K562 (cell line): ENCODE results near the gene ARHGAP8. TPM values are rescaled to one million over a fixed set of nuclear protein-coding genes. Genes with fewer than 3 reads are reported as not detected.

ENCODE experiments used
- ATAC-seq: fragments of 200-7000 bp; cut with Tn5 transposase; 3 replicates; pipeline ENCODE4 v1.9.1; 2020; ENCODE audit warnings: moderate library complexity
- BruUV-seq: library from RNA; stranded (reverse); fragments of 400-500 nt; replicated peaks from 2 replicates; lab custom pipeline; 2021; lab: Mats Ljungman, UMichigan
- CTCF ChIA-PET: fragments of 300-600 bp; formaldehyde crosslinking; extraction: SDS; loops from one replicate; lab custom pipeline; 2021; ENCODE audit warnings: low intra/inter-chr PET ratio; lab: Yijun Ruan, JAX
- POLR2A ChIA-PET: fragments of 300-600, 350-650 bp; sonication (Branson Sonifier 250); formaldehyde crosslinking; extraction: SDS; loops from one replicate; lab custom pipeline; 2021; ENCODE audit warnings: antibody characterized with exemption, inconsistent platforms; lab: Yijun Ruan, JAX
- DNase-seq, 4 experiments: peaks; one replicate each; pipeline versions ENCODE4 v3.0.0 to v3.0.0-alpha.2; 2011 to 2018; ENCODE audit warnings: low spot score in 3 of 4, mixed read lengths in 3 of 4; ENCODE audit errors: extremely low read depth in 1 of 4
- FAIRE-seq: peaks from 2 replicates; lab custom pipeline; 2011; peaks lifted over from hg19 to GRCh38; lab: Jason Lieb, UNC
- H2AFZ ChIP-seq: 2 replicates; pipeline ENCODE4 v1.6.0; 2011; ENCODE audit warnings: low read depth, low read length, control low read depth, inconsistent platforms
- H3K27ac ChIP-seq: fragments of 200-600 bp; 3 replicates; pipeline ENCODE4 v1.8.0; 2011; ENCODE audit warnings: low read depth, mild to moderate bottlenecking, control low read depth, inconsistent platforms, low read length, moderate library complexity, mixed read lengths; ENCODE audit errors: extremely low read depth
- H3K27me3 ChIP-seq, 2 experiments: fragments of 300-600 bp in 1 of 2; 2 replicates in 1 of 2; 3 replicates in 1 of 2; pipeline versions ENCODE4 v1.6.0 to v1.8.0; 2011; ENCODE audit warnings: inconsistent platforms in 2 of 2, low read length in 2 of 2, mild to moderate bottlenecking in 1 of 2, mixed read lengths in 1 of 2, moderate library complexity in 1 of 2; ENCODE audit not compliant: control insufficient read depth in 2 of 2, insufficient read depth in 2 of 2
- H3K36me3 ChIP-seq: fragments of 300-600 bp; 3 replicates; pipeline ENCODE4 v1.8.0; 2011; ENCODE audit warnings: mild to moderate bottlenecking, low read length, inconsistent platforms; ENCODE audit not compliant: control insufficient read depth, insufficient read depth
- H3K4me1 ChIP-seq, 2 experiments: fragments of 200-600 bp in 1 of 2; replicated peaks in 1 of 2; 2 replicates in 1 of 2; 3 replicates in 1 of 2; pipeline versions ENCODE4 v1.5.1 to v1.8.0; 2011; ENCODE audit warnings: inconsistent platforms in 2 of 2, low read length in 2 of 2, mild to moderate bottlenecking in 1 of 2, mixed read lengths in 1 of 2, moderate library complexity in 1 of 2; ENCODE audit not compliant: control insufficient read depth in 2 of 2, insufficient read depth in 2 of 2
- H3K4me2 ChIP-seq: 2 replicates; pipeline ENCODE4 v1.6.1; 2011; ENCODE audit warnings: low read length, control low read depth, inconsistent platforms, mixed read lengths; ENCODE audit not compliant: insufficient read depth
- H3K4me3 ChIP-seq: fragments of 200-600 bp; sonication (generic), shearing (Covaris generic); 2 replicates; pipeline ENCODE4 v1.5.1; 2016; ENCODE audit warnings: control low read depth, inconsistent platforms
- H3K79me2 ChIP-seq: fragments of 200-600 bp; 3 replicates; pipeline ENCODE4 v1.8.0; 2011; ENCODE audit warnings: low read length, inconsistent platforms; ENCODE audit not compliant: control insufficient read depth, insufficient read depth
- H3K9ac ChIP-seq, 2 experiments: 2 replicates each; pipeline versions ENCODE4 v1.6.0 to v1.6.1; 2011; ENCODE audit warnings: low read depth in 2 of 2, low read length in 2 of 2, control low read depth in 1 of 2, inconsistent platforms in 1 of 2, mild to moderate bottlenecking in 1 of 2, mixed read lengths in 1 of 2; ENCODE audit not compliant: insufficient read depth in 1 of 2
- H3K9me1 ChIP-seq: one replicate; pipeline ENCODE4 v1.6.0; 2011; ENCODE audit warnings: inconsistent platforms, mild to moderate bottlenecking, low read length, moderate library complexity; ENCODE audit not compliant: control insufficient read depth, insufficient read depth
- H3K9me3 ChIP-seq: replicated peaks from 2 replicates; pipeline ENCODE4 v1.5.1; 2011; ENCODE audit warnings: low read depth, low read length, inconsistent platforms; ENCODE audit not compliant: control insufficient read depth, insufficient read depth
- H4K20me1 ChIP-seq: replicated peaks from 2 replicates; pipeline ENCODE4 v1.6.1; 2011; ENCODE audit warnings: low read length, inconsistent platforms, mixed read lengths; ENCODE audit not compliant: control insufficient read depth, insufficient read depth
- MIER1 ChIP-seq: fragments of 450-650 bp; IDR thresholded peaks from 2 replicates; pipeline ENCODE4 v1.6.1; 2016; ENCODE audit warnings: antibody characterized with exemption, mild to moderate bottlenecking, low read depth
- RERE ChIP-seq: sonication (generic); formaldehyde crosslinking; IDR thresholded peaks from 2 replicates; pipeline ENCODE4 v1.8.0; 2023; ENCODE audit warnings: missing genetic modification reagents, mild to moderate bottlenecking, borderline replicate concordance
- SAFB2 ChIP-seq: fragments of 200-400 bp; formaldehyde crosslinking; IDR thresholded peaks from 2 replicates; pipeline ENCODE4 v1.6.1; 2018; ENCODE audit warnings: borderline replicate concordance, low read length, low read depth, moderate library complexity; ENCODE audit not compliant: severe bottlenecking
- SIX5 ChIP-seq, 2 experiments: IDR thresholded peaks; 2 replicates each; pipeline ENCODE4 v1.6.1; 2011; ENCODE audit warnings: low read length in 2 of 2, borderline replicate concordance in 1 of 2, low read depth in 1 of 2, mild to moderate bottlenecking in 1 of 2, moderate library complexity in 1 of 2; ENCODE audit not compliant: insufficient read depth in 1 of 2
- SMARCA4 ChIP-seq: fragments of 450-650 bp; IDR thresholded peaks from 2 replicates; pipeline ENCODE4 v1.6.1; 2016
- TCFL5 ChIP-seq: fragments of 250-450 bp; sonication (Bioruptor Pico); conservative IDR thresholded peaks from 2 replicates; pipeline ENCODE4 v1.6.1; 2021; ENCODE audit warnings: mild to moderate bottlenecking, moderate library complexity, matching md5 sums
- TRIM25 ChIP-seq: fragments of 450-650 bp; IDR thresholded peaks from 2 replicates; pipeline ENCODE4 v1.7.0; 2016; ENCODE audit warnings: borderline replicate concordance
- U2AF1 ChIP-seq: fragments of 200-400 bp; formaldehyde crosslinking; optimal IDR thresholded peaks from 2 replicates; pipeline ENCODE3; 2017; ENCODE audit warnings: mild to moderate bottlenecking, low read depth, low read length, moderate library complexity
- ZBTB1 ChIP-seq: sonication (generic); formaldehyde crosslinking; IDR thresholded peaks from 2 replicates; pipeline ENCODE4 v1.8.1; 2023; ENCODE audit warnings: missing genetic modification reagents, low read depth, mild to moderate bottlenecking, borderline replicate concordance
- ZBTB33 ChIP-seq: sonication (generic); formaldehyde crosslinking; IDR thresholded peaks from 2 replicates; pipeline ENCODE4 v1.8.1; 2023; ENCODE audit warnings: mild to moderate bottlenecking, missing genetic modification reagents
- ZNF282 ChIP-seq: sonication (generic); formaldehyde crosslinking; IDR thresholded peaks from 2 replicates; pipeline ENCODE4 v1.8.1; 2023; ENCODE audit warnings: missing genetic modification reagents
- ZNF347 ChIP-seq: fragments of 450-650 bp; formaldehyde crosslinking; IDR thresholded peaks from 2 replicates; pipeline ENCODE4 v1.4.0; 2020; ENCODE audit warnings: low read depth, mild to moderate bottlenecking, moderate library complexity
- ZNF561 ChIP-seq: fragments of 450-650 bp; formaldehyde crosslinking; conservative IDR thresholded peaks from 2 replicates; pipeline ENCODE4 v1.4.0; 2020; ENCODE audit warnings: mild to moderate bottlenecking, moderate library complexity
- ZNF583 ChIP-seq: fragments of 250-450 bp; sonication (Bioruptor Pico); IDR thresholded peaks from 2 replicates; pipeline ENCODE4 v1.4.0; 2020
- WGBS: fragments of 100-300 bp; shearing (Covaris generic); methylation state at CpG from one replicate; pipeline ENCODE4 v1.1.6; 2016; ENCODE audit warnings: low coverage, mixed read lengths; ENCODE audit not compliant: insufficient coverage; ENCODE audit errors: missing lambda C conversion rate; 5-methylcytosine and 5-hydroxymethylcytosine counted together
- in situ Hi-C: fragments of 300-500 bp; cut with MboI; formaldehyde crosslinking; loops from 4 replicates; pipeline ENCODE4 v1.15.0; 2018; ENCODE audit warnings: inconsistent platforms, mixed read lengths
- intact Hi-C: fragments of 100-400 bp; cut with micrococcal nuclease; formaldehyde crosslinking; loops from 2 replicates; pipeline ENCODE4 v1.14.2; 2022
- polyA plus RNA-seq, 8 experiments: library from polyadenylated mRNA; depleted of rRNA in 4 of 8; stranded (reverse) in 5 of 8; unstranded in 3 of 8; fragments of >200 nt; fragmentation: Nextera tagmentation in 2 of 8; fragmentation: Illumina TruSeq in 1 of 8; extraction: Ambion mirVana in 2 of 8; extraction: Trizol in 1 of 8; gene quantifications; 2 replicates each; pipeline versions ENCODE4 v1.2.1 to v1.2.3, GENCODE V29; 2011 to 2014; ENCODE audit warnings: inconsistent platforms in 1 of 8, missing spikeins in 1 of 8
- total RNA-seq, 7 experiments: library from RNA; depleted of rRNA in 6 of 7; stranded (reverse); fragments of >200 nt in 6 of 7; fragmentation: Illumina TruSeq in 2 of 7; extraction: Trizol in 2 of 7; gene quantifications; 2 replicates each; pipeline versions ENCODE4 v1.2.1 to v1.2.3, GENCODE V29; 2011 to 2021; ENCODE audit warnings: low replicate concordance in 1 of 7

The ARHGAP8 gene
- total and polyA plus RNA-seq, 9 of the 15 experiments (the other 6 are each of a cell fraction or from before 2014, with no cell fraction given), result 0.15 to 2.2 (median 0.62) TPM

- in situ Hi-C loops, result no loop called here
- WGBS, result 27% methylated on average over 6 of the region's 6 CpGs
- ATAC-seq, result 0 out of 3 replicates have a peak, but pooled peaks have one; percentile 38
- TF ChIP-seq SMARCA4 (no peak), MIER1 (no peak), SIX5 (IDR thresholded peaks at IDR 0.05; ENCODE audit: borderline replicate concordance in 1 of 2, insufficient read depth in 1 of 2, low read depth in 1 of 2, low read length in 2 of 2) (no peak), ZNF282 (CRISPR knock-in tag) (no peak), TRIM25 (no peak), TCFL5 (no peak), ZBTB1 (CRISPR knock-in tag) (no peak), ZNF347 (CRISPR knock-in tag) (no peak), ZNF583 (CRISPR knock-in tag) (no peak), ZNF561 (CRISPR knock-in tag) (no peak), SAFB2 (no peak), ZBTB33 (CRISPR knock-in tag) (no peak), U2AF1 (no peak), RERE (CRISPR knock-in tag) (no peak)
These were observed 3.0 kb downstream of the ARHGAP8 start for GRCh38 chr22:44755417-44755816.

More at GRCh38 chr22:44755417-44755816, 3.0 kb downstream of the ARHGAP8 start:
- no peaks in the 10 kb centered on the region for H3K79me2 ChIP-seq
- peaks cover 7 to 38% of the 10 kb centered on the region in 2 experiments; a peak in 3 of 5 replicates for H3K27me3 ChIP-seq
- no peaks in the 10 kb centered on the region for H3K9me3 ChIP-seq
- H3K9me1 ChIP-seq, result no peaks in the 10 kb centered on the region
- DNase-seq, result no peak
- no peak overlapping the region for H3K9ac ChIP-seq
- H3K4me1 ChIP-seq, result peaks cover 0 to 15% of the 10 kb centered on the region in 2 experiments; a peak in 2 of 5 replicates
- BruUV-seq, result no TSS peak
- CTCF ChIA-PET, result no interaction called here
- no peak overlapping the region for H3K4me2 ChIP-seq
- no peak overlapping the region for H3K27ac ChIP-seq
- H4K20me1 ChIP-seq, result 0 out of 2 replicates have a peak, but pooled peaks cover 4% of the 10 kb centered on the region
- H3K36me3 ChIP-seq, result no peaks in the 10 kb centered on the region
- no peak for FAIRE-seq
- POLR2A ChIA-PET, result no interaction called here
- no peak overlapping the region for H2AFZ ChIP-seq
- intact Hi-C loops, result no loop called here
- H3K4me3 ChIP-seq, result no peak overlapping the region
